Measurements from ENCODE around the gene CYP3A5. TPM values are rescaled to one million over a fixed set of nuclear protein-coding genes. Genes with fewer than 3 reads are reported as not detected.
"Not testable (repeated sequence)": the region's sequence is repeated elsewhere in the genome, so short reads cannot be mapped to it uniquely, and the experiment has no call there.

The CYP3A5 gene
- total RNA-seq, 1 donor from 2014 or later: not detected

DNA sequence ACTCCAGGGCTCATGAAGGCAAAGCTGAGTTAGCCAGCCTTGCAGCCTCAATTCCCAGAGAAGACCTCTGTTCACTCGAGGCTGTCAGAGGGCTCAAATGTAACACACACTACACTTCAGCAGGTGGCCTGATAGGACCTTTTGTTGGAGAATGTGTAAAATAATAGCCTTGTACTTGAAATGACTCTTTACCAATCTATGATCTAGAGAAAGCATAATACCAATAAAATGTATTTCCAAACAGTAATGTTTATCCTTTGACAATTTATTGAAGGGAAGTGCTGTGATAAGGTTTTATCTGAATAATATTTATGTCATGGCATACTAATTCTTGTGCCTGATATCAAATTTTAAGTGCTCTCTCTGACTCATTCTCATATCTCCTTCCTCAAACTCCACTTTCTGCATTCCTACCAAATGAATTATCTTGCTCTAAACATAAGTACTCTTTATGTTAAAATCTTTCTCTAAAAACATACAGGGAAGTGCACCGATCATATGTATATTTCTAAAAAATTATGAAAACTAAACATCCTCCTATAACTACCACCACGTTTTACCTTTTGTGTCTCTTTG, 34.3 kb upstream of the CYP3A5 start:
- intact Hi-C loops (cut with micrococcal nuclease): no loop called here
- no peak for DNase-seq
- Histone ChIP-seq H3K27ac (replicated peaks) (no peak overlapping the region), H3K9me3 (replicated peaks) (peaks cover 14% of the 10 kb centered on the region), H3K27me3 (ENCODE audit: low read depth) (no peaks in the 10 kb centered on the region), H3K4me3 (no peak overlapping the region), H3K36me3 (peaks cover 20% of the 10 kb centered on the region), H3K4me1 (no peaks in the 10 kb centered on the region)
- TF ChIP-seq CTCF (IDR thresholded peaks at IDR 0.05; ENCODE audit: borderline replicate concordance): no peak

DNA sequence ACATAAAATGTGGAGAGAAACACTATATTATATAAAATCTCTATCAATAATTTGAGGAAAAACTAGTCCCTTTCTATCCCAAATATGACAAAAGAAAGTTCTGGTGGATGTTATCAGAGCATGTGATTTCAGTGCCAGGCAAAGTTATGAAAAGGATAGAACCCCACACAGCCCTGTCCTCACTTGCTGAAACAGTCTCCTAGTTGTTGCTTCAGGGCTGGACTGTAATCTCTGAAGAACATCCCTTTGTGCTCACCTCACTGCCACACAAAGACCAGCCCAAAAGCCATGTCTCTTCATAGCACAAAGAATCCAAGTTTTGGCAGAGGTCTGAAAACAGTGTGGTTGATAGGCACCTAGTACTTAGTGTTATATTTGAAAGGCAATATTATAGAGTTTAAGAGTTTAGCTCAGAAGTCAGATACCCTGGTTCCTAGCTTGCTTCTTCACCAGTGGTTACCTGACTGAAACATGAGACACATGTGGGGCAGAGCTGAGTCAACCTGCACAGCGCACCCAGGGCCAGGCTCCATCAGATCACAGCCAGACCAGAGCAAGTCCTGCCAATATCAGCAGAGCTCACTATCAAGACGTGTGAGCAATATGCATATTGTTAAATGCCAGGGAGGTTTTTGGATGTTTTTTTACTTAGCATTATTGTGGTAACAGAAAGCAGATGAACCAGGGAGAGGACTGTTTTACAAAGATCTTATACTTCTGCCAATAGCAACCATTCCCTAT, 30.2 kb upstream of the CYP3A5 start:
- TF ChIP-seq CTCF (IDR thresholded peaks at IDR 0.05; ENCODE audit: borderline replicate concordance): no peak
- no peak for DNase-seq
- intact Hi-C loops (cut with micrococcal nuclease): no loop called here
- Histone ChIP-seq H3K4me1 (no peaks in the 10 kb centered on the region), H3K4me3 (no peak overlapping the region), H3K27ac (replicated peaks) (no peak overlapping the region), H3K36me3 (peaks cover 40% of the 10 kb centered on the region), H3K9me3 (replicated peaks) (peaks cover 35% of the 10 kb centered on the region), H3K27me3 (ENCODE audit: low read depth) (no peaks in the 10 kb centered on the region)

DNA sequence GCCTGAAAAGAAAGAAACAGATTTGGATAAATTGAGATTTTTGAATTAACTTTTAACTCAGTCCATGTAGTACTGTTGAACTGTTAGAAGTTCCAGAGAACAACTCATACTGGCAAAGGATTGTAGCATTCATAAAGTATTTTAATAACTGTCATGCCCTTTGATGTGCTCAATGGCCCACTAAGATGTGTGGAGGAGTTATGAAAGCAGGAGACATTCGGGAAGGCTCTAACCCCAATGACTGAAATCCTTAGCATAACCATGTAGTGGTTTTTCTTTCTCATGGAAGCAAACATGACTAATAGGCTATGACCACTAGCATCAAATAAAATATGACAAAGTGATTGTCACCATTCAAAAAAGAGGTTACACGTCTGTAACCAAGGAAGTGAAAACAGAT, 29.5 kb upstream of the CYP3A5 start:
- intact Hi-C loops (cut with micrococcal nuclease): no loop called here
- H3K27me3 ChIP-seq (ENCODE audit: low read depth): no peaks in the 10 kb centered on the region
- H3K4me3 ChIP-seq: no peak overlapping the region
- DNase-seq: no peak
- H3K36me3 ChIP-seq: peaks cover 33% of the 10 kb centered on the region
- H3K9me3 ChIP-seq (replicated peaks): peaks cover 31% of the 10 kb centered on the region
- H3K4me1 ChIP-seq: no peaks in the 10 kb centered on the region
- no peak overlapping the region for H3K27ac ChIP-seq (replicated peaks)
- no peak for TF ChIP-seq CTCF (IDR thresholded peaks at IDR 0.05; ENCODE audit: borderline replicate concordance)

DNA sequence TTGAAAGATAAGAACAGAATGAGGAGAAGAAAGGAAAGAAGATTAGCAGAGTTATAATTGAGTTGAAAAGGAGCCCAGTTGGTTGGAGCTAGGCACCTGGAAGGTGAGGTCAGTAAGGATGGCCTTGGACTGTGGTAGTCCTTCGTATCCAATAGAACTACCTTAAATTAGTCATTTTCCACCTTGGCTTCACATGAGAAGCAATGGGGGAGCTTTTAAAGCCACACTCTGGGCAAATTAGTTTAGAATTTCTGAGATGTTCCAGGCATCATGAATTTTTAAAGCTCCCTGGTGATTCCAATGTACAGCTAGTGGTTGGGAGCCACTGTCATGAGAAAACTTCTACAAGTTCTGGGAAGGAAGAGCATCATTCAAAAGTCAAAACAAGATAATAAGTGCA, 27.3 kb upstream of the CYP3A5 start:
- H3K27ac ChIP-seq (replicated peaks): no peak overlapping the region
- intact Hi-C loops (cut with micrococcal nuclease): no loop called here
- H3K9me3 ChIP-seq (replicated peaks): peaks cover 36% of the 10 kb centered on the region
- no peaks in the 10 kb centered on the region for H3K4me1 ChIP-seq
- no peak overlapping the region for H3K4me3 ChIP-seq
- no peak for DNase-seq
- no peak for TF ChIP-seq CTCF (IDR thresholded peaks at IDR 0.05; ENCODE audit: borderline replicate concordance)
- H3K36me3 ChIP-seq: peaks cover 22% of the 10 kb centered on the region
- no peaks in the 10 kb centered on the region for H3K27me3 ChIP-seq (ENCODE audit: low read depth)

GRCh38 chr7:99699946-99700345, 20.1 kb upstream of the CYP3A5 start:
- DNase-seq: no peak
- H3K27ac ChIP-seq (replicated peaks): no peak overlapping the region
- no peaks in the 10 kb centered on the region for H3K4me1 ChIP-seq
- H3K27me3 ChIP-seq (ENCODE audit: low read depth): no peaks in the 10 kb centered on the region
- intact Hi-C loops (cut with micrococcal nuclease): no loop called here
- no peak overlapping the region for H3K4me3 ChIP-seq
- no peaks in the 10 kb centered on the region for H3K36me3 ChIP-seq
- peaks cover 5% of the 10 kb centered on the region for H3K9me3 ChIP-seq (replicated peaks)
- no peak for TF ChIP-seq CTCF (IDR thresholded peaks at IDR 0.05; ENCODE audit: borderline replicate concordance)

- H3K36me3 ChIP-seq; H3K4me1 ChIP-seq; H3K27ac ChIP-seq (replicated peaks); H3K4me3 ChIP-seq; H3K9me3 ChIP-seq (replicated peaks); intact Hi-C loops (cut with micrococcal nuclease); H3K27me3 ChIP-seq (ENCODE audit: low read depth); DNase-seq: not testable (repeated sequence)
Measured at GRCh38 chr7:99698867-99699730, 19.3 kb upstream of the CYP3A5 start.
